Subcutaneous adipose tissue (tissue), 4 donors: ENCODE measurements around the gene HSDL1. TPM values are rescaled to one million over a fixed set of nuclear protein-coding genes. Genes with fewer than 3 reads are reported as not detected.

Experiments used
- CTCF ChIP-seq: fragments of 450-650 bp; IDR thresholded peaks from one replicate; pipeline ENCODE4 v1.5.1; 2016; ENCODE audit warnings: low read depth, mild to moderate bottlenecking, control low read depth, antibody characterized with exemption, moderate library complexity
- total RNA-seq, 4 donors: library from RNA; depleted of rRNA; stranded (reverse); fragments of >200 nt; gene quantifications; one replicate each; pipeline ENCODE4 v1.1.0, GENCODE V29; 2016

Gene HSDL1
- total RNA-seq, 4 donors from 2014 or later, result 13.9 to 23.3 (median 20.6) TPM

- TF ChIP-seq CTCF, result no peak
These were observed 56.1 kb downstream of the HSDL1 start for GRCh38 chr16:84088695-84089395.

GRCh38 chr16:84087466-84088151 is 57.4 kb downstream of the HSDL1 start:
- TF ChIP-seq CTCF, result no peak

GRCh38 chr16:84087001-84087400 is 58.0 kb downstream of the HSDL1 start:
- no peak for TF ChIP-seq CTCF

- TF ChIP-seq CTCF, result no peak
These were observed 58.6 kb downstream of the HSDL1 start for GRCh38 chr16:84086341-84086740.

GRCh38 chr16:84085773-84086172 is 59.2 kb downstream of the HSDL1 start:
- TF ChIP-seq CTCF, result no peak

DNA sequence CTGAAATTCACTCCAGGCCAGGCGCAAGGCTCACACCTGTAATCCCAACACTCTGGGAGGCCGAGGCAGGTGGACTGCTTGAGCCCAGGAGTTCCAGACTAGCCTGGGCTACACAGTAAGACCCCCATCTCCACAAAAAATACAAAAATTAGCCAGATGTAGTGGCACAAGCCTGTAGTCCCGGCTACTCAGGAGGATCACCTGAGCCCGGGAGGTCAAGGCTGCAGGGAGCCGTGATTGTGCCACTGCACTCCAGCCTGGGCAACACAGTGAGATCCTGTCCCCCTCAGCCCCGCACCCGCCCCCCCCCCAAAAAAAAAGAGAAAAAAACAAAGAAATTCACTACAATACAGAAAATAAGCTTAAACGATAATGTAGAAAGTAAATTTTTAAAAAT is 59.7 kb downstream of the HSDL1 start:
- TF ChIP-seq CTCF, result no peak

DNA sequence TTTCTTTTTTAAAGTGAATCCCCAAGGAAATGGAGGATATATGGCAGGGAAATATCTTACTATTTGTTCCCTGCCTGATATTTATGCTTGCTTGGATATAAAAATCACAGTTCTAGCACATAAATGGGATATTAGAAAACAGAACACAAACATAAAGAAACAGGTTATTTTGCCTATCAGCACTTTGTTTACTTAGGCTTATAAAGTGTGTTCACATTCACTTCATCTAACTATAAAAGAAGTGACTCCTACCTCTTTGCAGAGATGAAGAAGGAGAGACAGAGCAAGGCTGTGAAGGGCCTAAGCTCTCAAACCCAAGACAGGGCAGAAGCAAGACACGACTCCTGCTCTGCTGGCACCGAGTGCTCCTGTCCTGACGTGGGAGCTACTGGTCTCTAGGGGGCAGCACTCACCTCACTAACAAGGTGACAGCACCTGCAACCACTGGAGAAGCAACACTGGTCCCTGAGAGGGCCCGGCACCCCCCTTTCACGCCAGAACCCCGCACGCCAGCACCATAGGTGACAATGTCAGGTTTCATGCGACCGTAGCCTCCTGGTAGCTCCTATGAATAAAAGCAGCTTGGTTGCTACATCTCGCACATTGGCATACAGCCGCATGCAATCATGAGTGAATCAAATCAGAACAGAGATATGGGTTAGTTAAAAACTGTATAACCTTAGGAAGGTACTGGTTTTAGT is 60.3 kb downstream of the HSDL1 start:
- TF ChIP-seq CTCF, result no peak
